ENCODE results near the gene CCDC80. TPM values are rescaled to one million over a fixed set of nuclear protein-coding genes. Genes with fewer than 3 reads are reported as not detected.

The CCDC80 gene
- total RNA-seq, 1 experiment from 2014 or later = 19.4 TPM

DNA sequence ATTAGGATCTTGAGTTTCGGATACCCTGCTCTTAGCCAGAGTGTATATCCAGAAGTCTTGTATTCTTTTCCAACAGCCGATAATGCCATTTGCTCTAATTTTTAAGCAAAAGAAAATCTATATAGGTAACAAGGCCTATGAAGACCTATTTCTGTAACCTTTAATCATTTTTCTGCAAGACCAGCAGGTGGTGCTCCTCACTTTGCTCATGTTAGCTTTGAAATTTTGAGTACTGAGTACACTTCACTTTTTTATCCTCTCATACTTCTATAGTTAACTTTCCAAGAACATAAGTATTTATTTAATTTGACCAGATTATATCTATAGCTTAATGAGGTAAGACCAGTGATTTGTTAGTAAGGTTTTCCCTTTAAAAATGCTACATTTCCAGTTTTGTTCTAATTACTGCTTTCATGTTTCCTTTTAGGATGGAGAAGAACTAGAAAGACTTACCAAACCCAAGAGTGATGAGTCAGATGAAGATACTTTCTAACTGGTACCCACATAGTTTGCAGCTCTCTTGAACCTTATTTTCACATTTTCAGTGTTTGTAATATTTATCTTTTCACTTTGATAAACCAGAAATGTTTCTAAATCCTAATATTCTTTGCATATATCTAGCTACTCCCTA is 58.6 kb downstream of the CCDC80 start:
- no peaks in the 10 kb centered on the region for H3K9me3 Mint-ChIP-seq (ENCODE audit: unreplicated experiment)
- ChIA-PET POLR2A (interaction anchor here (1.1 to 1.8 kb wide), 11 partner anchors 21 to 409 kb away, joined by 3 to 9 read pairs (median 4); partner anchors contain the start of genes ATG3 and SLC35A5), CTCF (interaction anchor here (0.6 to 7.6 kb wide), 41 partner anchors 8 to 409 kb away, joined by 3 to 77 read pairs (median 5); partner anchors contain the start of genes ATG3, CCDC80, GTPBP8 and SLC35A5)
- no TSS peak for BruUV-seq (replicated peaks)
- TF ChIP-seq, protein P1, sequence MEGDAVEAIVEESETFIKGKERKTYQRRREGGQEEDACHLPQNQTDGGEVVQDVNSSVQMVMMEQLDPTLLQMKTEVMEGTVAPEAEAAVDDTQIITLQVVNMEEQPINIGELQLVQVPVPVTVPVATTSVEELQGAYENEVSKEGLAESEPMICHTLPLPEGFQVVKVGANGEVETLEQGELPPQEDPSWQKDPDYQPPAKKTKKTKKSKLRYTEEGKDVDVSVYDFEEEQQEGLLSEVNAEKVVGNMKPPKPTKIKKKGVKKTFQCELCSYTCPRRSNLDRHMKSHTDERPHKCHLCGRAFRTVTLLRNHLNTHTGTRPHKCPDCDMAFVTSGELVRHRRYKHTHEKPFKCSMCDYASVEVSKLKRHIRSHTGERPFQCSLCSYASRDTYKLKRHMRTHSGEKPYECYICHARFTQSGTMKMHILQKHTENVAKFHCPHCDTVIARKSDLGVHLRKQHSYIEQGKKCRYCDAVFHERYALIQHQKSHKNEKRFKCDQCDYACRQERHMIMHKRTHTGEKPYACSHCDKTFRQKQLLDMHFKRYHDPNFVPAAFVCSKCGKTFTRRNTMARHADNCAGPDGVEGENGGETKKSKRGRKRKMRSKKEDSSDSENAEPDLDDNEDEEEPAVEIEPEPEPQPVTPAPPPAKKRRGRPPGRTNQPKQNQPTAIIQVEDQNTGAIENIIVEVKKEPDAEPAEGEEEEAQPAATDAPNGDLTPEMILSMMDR (IDR thresholded peaks at IDR 0.05; ENCODE audit: unreplicated experiment) = peak; percentile 51
- H3K36me3 Mint-ChIP-seq (ENCODE audit: insufficient read depth, unreplicated experiment) = peaks cover 49% of the 10 kb centered on the region
- intact Hi-C loops (cut with micrococcal nuclease) = loop anchor here (1.0 to 10.0 kb wide), 6 partner anchors 20 to 702 kb away; partner anchors contain the start of gene CCDC80
- H3K27ac Mint-ChIP-seq (ENCODE audit: low read depth, unreplicated experiment) = no peak overlapping the region
- H3K4me1 Mint-ChIP-seq (ENCODE audit: insufficient read depth, unreplicated experiment) = no peaks in the 10 kb centered on the region
- H3K4me3 Mint-ChIP-seq (ENCODE audit: unreplicated experiment) = no peak overlapping the region
- H3K27me3 Mint-ChIP-seq (ENCODE audit: insufficient read depth, unreplicated experiment) = no peaks in the 10 kb centered on the region
- DNase-seq (ENCODE audit: unreplicated experiment) = peak; percentile 51

- no TSS peak for BruUV-seq (replicated peaks)
- no peak overlapping the region for H3K27ac Mint-ChIP-seq (ENCODE audit: low read depth, unreplicated experiment)
- TF ChIP-seq, protein P1 (IDR thresholded peaks at IDR 0.05; ENCODE audit: unreplicated experiment) = no peak
- no peak for DNase-seq (ENCODE audit: unreplicated experiment)
- intact Hi-C loops (cut with micrococcal nuclease) = loop anchor here (10.0 kb wide), 1 partner anchor 705 kb away; no protein-coding TSS in a partner anchor
- H3K9me3 Mint-ChIP-seq (ENCODE audit: unreplicated experiment) = no peaks in the 10 kb centered on the region
- no peaks in the 10 kb centered on the region for H3K4me1 Mint-ChIP-seq (ENCODE audit: insufficient read depth, unreplicated experiment)
- H3K4me3 Mint-ChIP-seq (ENCODE audit: unreplicated experiment) = no peak overlapping the region
- H3K27me3 Mint-ChIP-seq (ENCODE audit: insufficient read depth, unreplicated experiment) = no peaks in the 10 kb centered on the region
- ChIA-PET CTCF (interaction anchor here (1.2 to 7.6 kb wide), 6 partner anchors 8 to 399 kb away, joined by 3 to 77 read pairs (median 4); partner anchors contain the start of gene CCDC80), POLR2A (interaction anchor here (0.9 to 1.3 kb wide), 3 partner anchors 10 to 35 kb away, joined by 3 to 4 read pairs (median 3); no protein-coding TSS in a partner anchor)
- peaks cover 56% of the 10 kb centered on the region for H3K36me3 Mint-ChIP-seq (ENCODE audit: insufficient read depth, unreplicated experiment)
These were observed 61.2 kb downstream of the CCDC80 start for GRCh38 chr3:112579697-112580096.

GRCh38 chr3:112579232-112579631 is 61.7 kb downstream of the CCDC80 start:
- CTCF ChIA-PET = interaction anchor here (1.2 to 7.6 kb wide), 4 partner anchors 8 to 392 kb away, joined by 3 to 77 read pairs (median 11); partner anchors contain the start of gene CCDC80
- POLR2A ChIA-PET = interaction anchor here (1.3 kb wide), 1 partner anchor 11 kb away, joined by 3 read pairs; no protein-coding TSS in a partner anchor

GRCh38 chr3:112572701-112573100 is 68.2 kb downstream of the CCDC80 start:
- CTCF ChIA-PET = interaction anchor here (0.6 to 1.9 kb wide), 2 partner anchors 10 to 855 kb away, joined by 3 to 5 read pairs; no protein-coding TSS in a partner anchor
- BruUV-seq (replicated peaks) = no TSS peak
- H3K36me3 Mint-ChIP-seq (ENCODE audit: insufficient read depth, unreplicated experiment) = peaks cover 35% of the 10 kb centered on the region

More at GRCh38 chr3:112579232-112579631, 61.7 kb downstream of the CCDC80 start:
- Mint-ChIP-seq H3K9me3 (ENCODE audit: unreplicated experiment) (no peaks in the 10 kb centered on the region), H3K27me3 (ENCODE audit: insufficient read depth, unreplicated experiment) (no peaks in the 10 kb centered on the region), H3K36me3 (ENCODE audit: insufficient read depth, unreplicated experiment) (peaks cover 51% of the 10 kb centered on the region), H3K27ac (ENCODE audit: low read depth, unreplicated experiment) (no peak overlapping the region), H3K4me1 (ENCODE audit: insufficient read depth, unreplicated experiment) (no peaks in the 10 kb centered on the region), H3K4me3 (ENCODE audit: unreplicated experiment) (no peak overlapping the region)
- TF ChIP-seq, protein P1 (IDR thresholded peaks at IDR 0.05; ENCODE audit: unreplicated experiment) = no peak
- no TSS peak for BruUV-seq (replicated peaks)
- no peak for DNase-seq (ENCODE audit: unreplicated experiment)
- intact Hi-C loops (cut with micrococcal nuclease) = no loop called here

More at GRCh38 chr3:112572701-112573100, 68.2 kb downstream of the CCDC80 start:
- DNase-seq (ENCODE audit: unreplicated experiment) = no peak
- Mint-ChIP-seq H3K27me3 (ENCODE audit: insufficient read depth, unreplicated experiment) (no peaks in the 10 kb centered on the region), H3K27ac (ENCODE audit: low read depth, unreplicated experiment) (no peak overlapping the region), H3K4me3 (ENCODE audit: unreplicated experiment) (no peak overlapping the region), H3K4me1 (ENCODE audit: insufficient read depth, unreplicated experiment) (no peaks in the 10 kb centered on the region), H3K9me3 (ENCODE audit: unreplicated experiment) (no peaks in the 10 kb centered on the region)
- TF ChIP-seq, protein P1 (IDR thresholded peaks at IDR 0.05; ENCODE audit: unreplicated experiment) = no peak
- intact Hi-C loops (cut with micrococcal nuclease) = no loop called here
- POLR2A ChIA-PET = no interaction called here
